Upper lobe of left lung (tissue), 6 donors: Measurements from ENCODE around the gene MAP3K2. TPM values are rescaled to one million over a fixed set of nuclear protein-coding genes. Genes with fewer than 3 reads are reported as not detected.

ENCODE experiments used
- ATAC-seq, 2 donors: fragments of 200-7000 bp; cut with Tn5 transposase; one replicate each; pipeline ENCODE4 v1.9.1; 2022; ENCODE audit warnings: mild to moderate bottlenecking in 2 of 2, moderate library complexity in 2 of 2; ENCODE audit not compliant: low FRiP score in 2 of 2
- DNase-seq, 2 donors: peaks; one replicate each; pipeline ENCODE4 v3.0.0-alpha.2; 2019 to 2020
- H3K27ac ChIP-seq, 4 donors: fragments of 200-600 bp; sonication (generic); one replicate each; pipeline ENCODE4 v1.5.1; 2016 to 2019
- H3K27me3 ChIP-seq, 4 donors: fragments of 200-600 bp; sonication (generic); one replicate each; pipeline ENCODE4 v1.5.1; 2017 to 2019
- H3K36me3 ChIP-seq, 4 donors: fragments of 200-600 bp; sonication (generic); one replicate each; pipeline ENCODE4 v1.5.1; 2016 to 2019
- H3K4me1 ChIP-seq, 4 donors: fragments of 200-600 bp; sonication (generic); one replicate each; pipeline ENCODE4 v1.5.1; 2018 to 2019
- H3K4me3 ChIP-seq, 4 donors: fragments of 200-600 bp; sonication (generic); one replicate each; pipeline ENCODE4 v1.5.1; 2017 to 2019; ENCODE audit warnings: mild to moderate bottlenecking in 2 of 4, moderate library complexity in 1 of 4
- H3K9me3 ChIP-seq, 4 donors: fragments of 200-600 bp; sonication (generic); one replicate each; pipeline ENCODE4 v1.5.1; 2018 to 2019
- CTCF ChIP-seq, 6 experiments: fragments of 450-650 bp in 4 of 6; fragments of 200-600 bp in 2 of 6; sonication (generic) in 2 of 6; IDR thresholded peaks; one replicate each; pipeline ENCODE4 v1.5.1; 2016 to 2019; ENCODE audit warnings: antibody characterized with exemption in 6 of 6
- EP300 ChIP-seq, 4 donors: sonication (generic); formaldehyde crosslinking; IDR thresholded peaks; one replicate each; pipeline ENCODE4 v1.5.1; 2017; ENCODE audit warnings: antibody characterized with exemption in 4 of 4, control low read depth in 2 of 4
- POLR2A ChIP-seq, 4 donors: fragments of 450-650 bp; IDR thresholded peaks; one replicate each; pipeline ENCODE4 v1.5.1; 2016 to 2017; ENCODE audit warnings: antibody characterized with exemption in 4 of 4, mild to moderate bottlenecking in 2 of 4
- POLR2AphosphoS5 ChIP-seq, 2 donors: sonication (generic); formaldehyde crosslinking; IDR thresholded peaks; one replicate each; pipeline ENCODE4 v1.5.1; 2017; ENCODE audit warnings: antibody characterized with exemption in 2 of 2
- WGBS, 2 donors: methylation state at CpG; one replicate each; pipeline ENCODE4 v1.1.5; 2017 to 2018; 5-methylcytosine and 5-hydroxymethylcytosine counted together
- total RNA-seq, 6 donors: library from RNA; depleted of rRNA in 4 of 6; stranded (reverse); fragments of >200 nt in 4 of 6; gene quantifications; one replicate each; pipeline versions ENCODE4 v1.1.0 to v1.2.1, GENCODE V29; 2016 to 2021
- donor health status: DM: no; HTN: no; CAD: no; lungs with moderate emphysema.
- donor health status: DM: no; HTN: yes; CAD: no; lungs with severe emphysema.

The MAP3K2 gene
- total RNA-seq, 6 donors from 2014 or later: 43.0 to 79.2 (median 66.9) TPM

DNA sequence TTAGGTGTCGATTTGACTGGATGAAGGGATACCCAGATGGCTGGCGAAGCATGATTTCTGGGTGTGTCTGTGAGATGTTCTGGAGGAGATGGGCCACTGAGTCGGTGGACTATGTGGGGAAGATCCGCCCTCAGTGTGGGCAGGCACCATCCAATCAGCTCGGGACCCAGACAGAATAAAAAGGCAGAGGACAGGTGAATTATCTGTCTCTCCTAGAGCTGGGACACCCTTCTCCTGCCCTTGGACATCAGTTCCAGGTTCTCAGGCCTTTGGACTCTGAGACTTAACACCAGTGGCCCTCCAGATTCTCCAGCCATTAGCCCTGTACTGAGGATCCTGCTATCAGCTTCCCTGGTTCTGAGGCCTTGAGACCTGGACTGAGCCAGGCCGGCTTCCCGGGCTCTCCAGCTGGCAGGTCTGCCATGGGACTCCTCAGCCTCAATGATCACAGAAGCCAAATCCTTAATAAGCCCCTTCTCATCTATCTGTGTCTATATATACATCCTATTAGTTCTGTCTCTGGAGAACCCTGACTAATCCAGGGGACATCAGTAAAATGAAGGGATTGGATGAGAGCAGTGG is 42.2 kb upstream of the MAP3K2 start:
- ATAC-seq (no peak), DNase-seq (no peak)
- 85 to 94% methylated on average over 6 to 7 of the region's 7 CpGs for WGBS, 2 donors
- Histone ChIP-seq H3K9me3 (no peaks in the 10 kb centered on the region), H3K36me3 (no peaks in the 10 kb centered on the region), H3K4me1 (no peaks in the 10 kb centered on the region), H3K4me3 (no peak overlapping the region), H3K27me3 (no peaks in the 10 kb centered on the region), H3K27ac (no peak overlapping the region)
- TF ChIP-seq POLR2AphosphoS5 (IDR thresholded peaks at IDR 0.05) (no peak), CTCF (IDR thresholded peaks at IDR 0.05) (no peak), EP300 (IDR thresholded peaks at IDR 0.05) (no peak), POLR2A (IDR thresholded peaks at IDR 0.05) (no peak)

DNA sequence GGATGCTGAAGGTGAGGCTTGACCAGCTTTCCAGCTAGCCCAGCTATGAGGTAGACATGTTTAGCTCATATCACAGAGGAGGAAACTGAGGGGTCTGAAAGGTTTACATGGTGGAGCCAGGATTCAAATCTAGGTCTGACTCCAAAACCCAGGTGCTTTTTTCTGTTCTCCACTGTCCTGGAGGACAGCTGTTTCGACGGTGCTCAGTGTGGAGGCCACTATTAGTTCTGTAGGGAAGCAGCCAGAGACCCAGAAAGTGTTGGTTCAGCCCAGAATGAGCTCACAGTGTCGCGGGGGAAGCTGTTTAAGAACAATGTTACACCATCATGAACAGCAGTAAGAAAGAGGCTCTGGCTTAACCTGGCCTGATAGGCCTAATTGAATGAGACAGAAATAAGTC is 41.5 kb upstream of the MAP3K2 start:
- Histone ChIP-seq H3K36me3 (no peaks in the 10 kb centered on the region), H3K4me1 (no peaks in the 10 kb centered on the region), H3K27me3 (no peaks in the 10 kb centered on the region), H3K27ac (no peak overlapping the region), H3K4me3 (no peak overlapping the region), H3K9me3 (no peaks in the 10 kb centered on the region)
- 90 to 91% methylated on average over 4 of the region's 4 CpGs for WGBS, 2 donors
- DNase-seq: no peak
- no peak for TF ChIP-seq EP300 (IDR thresholded peaks at IDR 0.05)
- TF ChIP-seq CTCF (IDR thresholded peaks at IDR 0.05): no peak
- no peak for ATAC-seq

- no peak for TF ChIP-seq EP300 (IDR thresholded peaks at IDR 0.05)
- TF ChIP-seq POLR2AphosphoS5 (IDR thresholded peaks at IDR 0.05): no peak
- no peak for TF ChIP-seq CTCF (IDR thresholded peaks at IDR 0.05)
- no peak for TF ChIP-seq POLR2A (IDR thresholded peaks at IDR 0.05)
- DNase-seq: no peak
- peaks cover 0 to 3% (median under 1%) of the 10 kb centered on the region in 4 donors for H3K4me1 ChIP-seq
- 94 to 95% methylated on average over 5 to 6 of the region's 6 CpGs for WGBS, 2 donors
- H3K9me3 ChIP-seq: no peaks in the 10 kb centered on the region
- H3K36me3 ChIP-seq: no peaks in the 10 kb centered on the region
- no peak overlapping the region for H3K4me3 ChIP-seq
- H3K27ac ChIP-seq: no peak overlapping the region
- no peak for ATAC-seq
- H3K27me3 ChIP-seq: peaks cover 0 to 2% (median 0%) of the 10 kb centered on the region in 4 donors
Measured at GRCh38 chr2:127428815-127429109, 41.0 kb upstream of the MAP3K2 start.

- WGBS, 2 donors: 94 to 95% methylated on average over 24 to 36 of the region's 36 CpGs
- H3K4me3 ChIP-seq: no peak overlapping the region
- H3K9me3 ChIP-seq: no peaks in the 10 kb centered on the region
- H3K27me3 ChIP-seq: peaks cover 0 to 7% (median 2%) of the 10 kb centered on the region in 4 donors
- DNase-seq (peak in 1 of 2 donors; percentile 74), ATAC-seq (no peak)
- peaks cover 5 to 8% (median 6%) of the 10 kb centered on the region in 4 donors for H3K4me1 ChIP-seq
- no peak overlapping the region for H3K27ac ChIP-seq
- no peak for TF ChIP-seq EP300 (IDR thresholded peaks at IDR 0.05)
- TF ChIP-seq POLR2AphosphoS5 (IDR thresholded peaks at IDR 0.05): no peak
- TF ChIP-seq CTCF (IDR thresholded peaks at IDR 0.05): no peak
- TF ChIP-seq POLR2A (IDR thresholded peaks at IDR 0.05): no peak
- no peaks in the 10 kb centered on the region for H3K36me3 ChIP-seq
Measured at GRCh38 chr2:127428057-127428814, 40.5 kb upstream of the MAP3K2 start.
